Lower leg skin (tissue), 4 donors: ENCODE results near the gene ZG16. TPM values are rescaled to one million over a fixed set of nuclear protein-coding genes. Genes with fewer than 3 reads are reported as not detected.
"Not testable (repeated sequence)": the region's sequence is repeated elsewhere in the genome, so short reads cannot be mapped to it uniquely, and the experiment has no call there.

Experiments
- DNase-seq, 2 donors: peaks; one replicate each; pipeline ENCODE4 v3.0.0-alpha.2; 2019; ENCODE audit warnings: low spot score in 2 of 2
- H3K4me3 ChIP-seq: fragments of 200-600 bp; sonication (generic); 2 replicates; pipeline ENCODE4 v1.5.1; 2017; ENCODE audit warnings: mild to moderate bottlenecking, low read depth; ENCODE audit not compliant: poor library complexity, severe bottlenecking
- POLR2A ChIP-seq, 2 donors: fragments of 450-650 bp; IDR thresholded peaks; one replicate each; pipeline ENCODE4 v1.6.1; 2016 to 2017; ENCODE audit warnings: antibody characterized with exemption in 2 of 2, mild to moderate bottlenecking in 1 of 2, moderate library complexity in 1 of 2
- WGBS, 2 donors: methylation state at CpG; one replicate each; pipeline ENCODE4 v1.1.5; 2018; 5-methylcytosine and 5-hydroxymethylcytosine counted together
- intact Hi-C: fragments of 100-400 bp; cut with DNase I; formaldehyde crosslinking; loops from one replicate; pipeline ENCODE4 v1.15.0; 2023; ENCODE audit warnings: low total_unique reads
- total RNA-seq, 4 donors: library from RNA; depleted of rRNA; stranded (reverse); fragments of >200 nt; gene quantifications; one replicate each; pipeline ENCODE4 v1.1.0, GENCODE V29; 2016
- TF ChIP-seq, protein P1 (sequence below), 3 donors: fragments of 450-650 bp; IDR thresholded peaks; one replicate each; pipeline ENCODE4 v1.5.1; 2016; ENCODE audit warnings: antibody characterized with exemption in 3 of 3, mild to moderate bottlenecking in 3 of 3, moderate library complexity in 2 of 3

The ZG16 gene
- total RNA-seq, 4 donors from 2014 or later: not detected

DNA sequence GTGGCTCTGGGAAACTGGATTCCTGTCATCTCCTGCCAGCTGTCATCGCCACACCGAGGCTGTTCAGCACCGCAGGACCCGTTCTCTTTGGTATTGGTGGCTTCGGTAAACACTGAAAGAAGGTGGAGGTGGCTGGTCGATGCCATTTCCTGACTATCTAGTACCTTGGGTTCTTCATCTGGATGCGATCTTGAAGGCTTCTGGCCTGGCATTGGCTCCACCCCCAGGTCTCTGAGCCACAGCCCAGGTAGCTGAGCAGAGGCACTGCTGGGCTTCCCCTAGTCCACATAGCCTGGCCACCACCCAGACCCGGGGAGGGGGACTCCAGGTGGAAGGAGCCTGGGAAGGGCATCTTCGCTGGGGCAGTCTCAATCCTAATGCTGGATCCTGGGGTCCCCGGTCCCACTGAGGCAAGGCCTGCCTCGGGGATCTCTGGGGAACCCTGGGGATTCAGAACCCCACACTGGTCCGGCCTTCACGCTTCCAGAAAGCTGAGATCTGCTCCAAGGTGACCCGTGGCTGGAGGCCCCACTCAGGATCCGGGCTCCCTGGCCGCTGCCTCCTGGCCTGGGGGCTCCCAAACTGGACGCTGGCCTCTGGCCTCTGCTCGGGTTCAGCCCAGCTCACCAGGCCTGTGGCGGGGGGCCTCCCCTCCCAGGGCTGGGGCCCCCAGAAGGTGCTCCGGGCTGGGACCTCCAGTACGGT, 34.1 kb upstream of the ZG16 start:
- no peak for DNase-seq
- intact Hi-C loops: no loop called here
- 85 to 91% methylated on average over 10 to 21 of the region's 21 CpGs for WGBS, 2 donors
- H3K4me3 ChIP-seq: no peak overlapping the region
- TF ChIP-seq, protein P1, sequence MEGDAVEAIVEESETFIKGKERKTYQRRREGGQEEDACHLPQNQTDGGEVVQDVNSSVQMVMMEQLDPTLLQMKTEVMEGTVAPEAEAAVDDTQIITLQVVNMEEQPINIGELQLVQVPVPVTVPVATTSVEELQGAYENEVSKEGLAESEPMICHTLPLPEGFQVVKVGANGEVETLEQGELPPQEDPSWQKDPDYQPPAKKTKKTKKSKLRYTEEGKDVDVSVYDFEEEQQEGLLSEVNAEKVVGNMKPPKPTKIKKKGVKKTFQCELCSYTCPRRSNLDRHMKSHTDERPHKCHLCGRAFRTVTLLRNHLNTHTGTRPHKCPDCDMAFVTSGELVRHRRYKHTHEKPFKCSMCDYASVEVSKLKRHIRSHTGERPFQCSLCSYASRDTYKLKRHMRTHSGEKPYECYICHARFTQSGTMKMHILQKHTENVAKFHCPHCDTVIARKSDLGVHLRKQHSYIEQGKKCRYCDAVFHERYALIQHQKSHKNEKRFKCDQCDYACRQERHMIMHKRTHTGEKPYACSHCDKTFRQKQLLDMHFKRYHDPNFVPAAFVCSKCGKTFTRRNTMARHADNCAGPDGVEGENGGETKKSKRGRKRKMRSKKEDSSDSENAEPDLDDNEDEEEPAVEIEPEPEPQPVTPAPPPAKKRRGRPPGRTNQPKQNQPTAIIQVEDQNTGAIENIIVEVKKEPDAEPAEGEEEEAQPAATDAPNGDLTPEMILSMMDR (IDR thresholded peaks at IDR 0.05): no peak
- TF ChIP-seq POLR2A (IDR thresholded peaks at IDR 0.05): no peak

- WGBS, 2 donors: 79 to 85% methylated on average over 15 of the region's 20 CpGs
- DNase-seq: no peak
- no peak overlapping the region for H3K4me3 ChIP-seq
- intact Hi-C loops: no loop called here
- TF ChIP-seq, protein P1 (IDR thresholded peaks at IDR 0.05): no peak
- TF ChIP-seq POLR2A (IDR thresholded peaks at IDR 0.05): no peak
Measured at GRCh38 chr16:29744541-29745101, 33.4 kb upstream of the ZG16 start.

DNA sequence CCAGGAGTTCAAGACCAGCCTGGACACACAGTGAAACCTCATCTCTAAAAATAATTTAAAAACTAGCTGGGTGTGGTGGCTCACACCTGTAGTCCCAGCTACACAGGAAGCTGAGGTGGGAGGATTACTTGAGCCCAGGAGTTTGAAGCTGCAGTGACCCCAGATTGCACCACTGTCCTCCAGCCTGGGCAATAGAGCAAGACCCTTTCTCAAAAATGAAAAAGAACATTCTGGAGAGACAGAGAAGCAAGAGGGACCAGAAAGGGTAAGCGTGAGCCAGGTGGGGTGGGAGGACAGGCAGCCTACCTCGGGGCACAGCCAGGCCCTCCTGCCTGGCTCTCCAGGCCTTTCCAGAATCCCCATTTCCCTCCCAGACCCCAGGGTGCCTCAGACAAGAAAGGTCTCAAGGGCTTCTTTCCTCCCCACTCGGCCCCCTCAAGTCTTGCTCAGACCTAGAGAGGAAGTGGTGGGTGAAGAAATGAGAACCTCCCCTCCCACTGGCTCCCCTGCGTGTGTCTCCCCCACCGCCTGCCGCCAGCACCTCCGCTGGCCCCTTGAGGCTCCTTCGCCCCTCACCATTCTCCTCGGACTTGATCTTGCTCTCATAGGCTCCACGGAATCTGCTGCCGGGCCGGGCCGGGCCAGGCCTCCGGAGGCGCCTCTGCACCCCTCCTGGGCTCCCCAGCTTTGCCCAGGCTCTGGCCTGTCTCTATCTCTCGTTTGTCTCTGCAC, 32.8 kb upstream of the ZG16 start:
- H3K4me3 ChIP-seq: no peak overlapping the region
- 73 to 76% methylated on average over 16 of the region's 16 CpGs for WGBS, 2 donors
- no peak for TF ChIP-seq POLR2A (IDR thresholded peaks at IDR 0.05)
- TF ChIP-seq, protein P1 (IDR thresholded peaks at IDR 0.05): no peak
- intact Hi-C loops: no loop called here
- DNase-seq: no peak

DNA sequence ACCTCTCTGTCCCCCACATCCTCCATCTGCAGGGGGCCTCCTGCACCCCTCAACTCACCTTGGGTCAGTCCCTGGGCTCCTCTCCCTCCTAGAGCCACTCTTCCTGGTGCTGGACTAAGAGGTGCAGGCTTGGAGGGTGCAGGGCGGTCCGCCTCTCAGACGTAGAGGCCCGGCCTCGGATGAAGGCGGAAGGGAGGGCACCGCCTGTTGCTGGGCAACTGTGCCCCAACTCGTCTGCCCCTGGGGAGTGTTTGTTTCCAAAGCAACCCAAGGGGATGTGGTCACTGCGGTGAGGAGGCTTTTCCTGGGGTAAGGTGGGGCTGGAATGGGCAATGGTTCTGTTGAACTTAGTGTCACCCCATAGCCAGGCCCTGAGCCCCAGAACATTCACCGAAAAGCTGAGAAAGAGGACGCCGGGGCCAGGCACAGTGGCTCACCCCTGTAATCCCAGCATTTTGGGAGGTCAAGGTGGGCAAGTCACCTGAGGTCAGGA, 32.2 kb upstream of the ZG16 start, which contains the start of gene C16orf54:
TSS of gene C16orf54 (minus strand) at position 138 of the 493 bp plus-strand sequence. CDS start 1,039 bp downstream, outside the sequence.
- DNase-seq: peak; percentile 56 to 94
- no peak within 1 kb of the TSS for H3K4me3 ChIP-seq
- intact Hi-C loops: no loop called here
- TF ChIP-seq, protein P1 (IDR thresholded peaks at IDR 0.05): no peak
- TF ChIP-seq POLR2A (IDR thresholded peaks at IDR 0.05): no peak
- WGBS, 2 donors: 62 to 67% methylated on average over 12 of the region's 12 CpGs

DNA sequence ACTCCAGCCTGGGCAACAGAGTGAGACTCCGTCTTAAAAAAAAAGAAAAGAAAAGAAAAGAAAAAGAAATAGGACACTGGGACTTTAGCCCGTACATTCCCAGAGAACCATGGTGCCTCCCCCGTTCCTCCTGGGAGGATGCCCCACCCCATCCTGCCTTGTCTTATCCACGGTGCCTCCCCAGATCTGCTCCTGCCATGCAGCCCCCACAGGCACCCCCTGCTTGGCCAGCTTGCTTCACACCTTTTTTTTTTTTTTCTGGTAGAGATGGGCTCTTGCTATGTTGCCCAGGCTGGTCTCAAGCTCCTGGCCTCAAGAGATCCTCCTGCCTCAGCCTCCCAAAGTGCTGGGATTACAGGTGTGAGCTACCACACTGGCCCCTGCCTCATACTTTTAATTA, 31.5 kb upstream of the ZG16 start:
- DNase-seq, intact Hi-C loops, H3K4me3 ChIP-seq: not testable (repeated sequence)

More for the DNA sequence above, 31.5 kb upstream of the ZG16 start:
- 62 to 66% methylated on average over 4 of the region's 4 CpGs for WGBS, 2 donors
